Mesendoderm (in vitro differentiated cells): ENCODE results near the gene BGN.

ENCODE experiments used
- DNase-seq: peaks from one replicate; pipeline ENCODE4 v3.0.0; 2013
- H2AK5ac ChIP-seq: 2 replicates; pipeline ENCODE4 v1.6.1; 2013; ENCODE audit warnings: low read length, inconsistent platforms
- H2BK120ac ChIP-seq: 2 replicates; pipeline ENCODE4 v1.6.1; 2013; ENCODE audit warnings: low read depth, mild to moderate bottlenecking, low read length, moderate library complexity, mixed read lengths
- H2BK15ac ChIP-seq: replicated peaks from 2 replicates; pipeline ENCODE4 v1.6.1; 2013; ENCODE audit warnings: low read depth, mild to moderate bottlenecking, moderate library complexity
- H2BK5ac ChIP-seq: 2 replicates; pipeline ENCODE4 v1.6.1; 2013; ENCODE audit warnings: low read length, inconsistent platforms
- H3K18ac ChIP-seq: 2 replicates; pipeline ENCODE4 v1.6.1; 2013; ENCODE audit warnings: mild to moderate bottlenecking, low read length, mixed read lengths
- H3K23ac ChIP-seq: one replicate; pipeline ENCODE4 v1.6.1; 2013; ENCODE audit warnings: low read length
- H3K27ac ChIP-seq: 2 replicates; pipeline ENCODE4 v1.5.1; 2013; ENCODE audit warnings: low read depth, mild to moderate bottlenecking, inconsistent platforms, low read length, moderate library complexity
- H3K27me3 ChIP-seq: 2 replicates; pipeline ENCODE4 v1.6.1; 2013; ENCODE audit warnings: low read length, control low read depth, mild to moderate bottlenecking, inconsistent platforms; ENCODE audit not compliant: insufficient read depth, poor library complexity
- H3K36me3 ChIP-seq: 2 replicates; pipeline ENCODE4 v1.6.1; 2013; ENCODE audit warnings: low read length, inconsistent platforms; ENCODE audit not compliant: control insufficient read depth, insufficient read depth
- H3K4ac ChIP-seq: one replicate; pipeline ENCODE4 v1.6.1; 2013; ENCODE audit warnings: low read depth, mild to moderate bottlenecking, low read length, moderate library complexity
- H3K4me1 ChIP-seq: 2 replicates; pipeline ENCODE4 v1.6.1; 2013; ENCODE audit warnings: low read depth, low read length, inconsistent platforms; ENCODE audit not compliant: control insufficient read depth
- H3K4me2 ChIP-seq: 2 replicates; pipeline ENCODE4 v1.6.1; 2013; ENCODE audit warnings: low read length
- H3K4me3 ChIP-seq: 2 replicates; pipeline ENCODE4 v1.5.1; 2013; ENCODE audit warnings: mild to moderate bottlenecking, low read length
- H3K56ac ChIP-seq: one replicate; pipeline ENCODE4 v1.6.1; 2013; ENCODE audit warnings: low read length
- H3K79me1 ChIP-seq: 2 replicates; pipeline ENCODE4 v1.6.1; 2013; ENCODE audit warnings: low read length, inconsistent platforms
- H3K79me2 ChIP-seq: 2 replicates; pipeline ENCODE4 v1.6.1; 2013; ENCODE audit warnings: mild to moderate bottlenecking, low read length; ENCODE audit not compliant: control insufficient read depth, insufficient read depth
- H3K9ac ChIP-seq: 2 replicates; pipeline ENCODE4 v1.6.1; 2013; ENCODE audit warnings: low read length, inconsistent platforms
- H4K5ac ChIP-seq: one replicate; pipeline ENCODE4 v1.6.1; 2013; ENCODE audit warnings: low read length
- H4K8ac ChIP-seq: one replicate; pipeline ENCODE4 v1.6.1; 2013; ENCODE audit warnings: low read depth, mild to moderate bottlenecking, control low read depth, low read length, moderate library complexity
- WGBS: extraction: QIAGEN DNeasy Blood & Tissue Kit; methylation state at CpG from one replicate; pipeline ENCODE4 v1.1.7; 2013; ENCODE audit warnings: low lambda C conversion rate, missing lambda C conversion rate; ENCODE audit not compliant: insufficient coverage; ENCODE audit errors: extremely low coverage; 5-methylcytosine and 5-hydroxymethylcytosine counted together

The BGN gene

GRCh38 chrX:153511784-153512500 is 17.2 kb downstream of the BGN start:
- WGBS = no CpG with 5 or more reads among the region's 17 CpGs
- no peak overlapping the region for H3K27ac ChIP-seq
- no peak overlapping the region for H3K4me3 ChIP-seq
- H2BK120ac ChIP-seq = no peak overlapping the region
- H3K4me2 ChIP-seq = no peak overlapping the region
- no peak overlapping the region for H4K8ac ChIP-seq
- H3K4me1 ChIP-seq = no peaks in the 10 kb centered on the region
- no peak overlapping the region for H2AK5ac ChIP-seq
- H3K27me3 ChIP-seq = no peaks in the 10 kb centered on the region
- no peak overlapping the region for H3K56ac ChIP-seq
- no peak overlapping the region for H3K9ac ChIP-seq
- no peaks in the 10 kb centered on the region for H3K79me2 ChIP-seq
- DNase-seq = no peak
- H3K79me1 ChIP-seq = no peaks in the 10 kb centered on the region
- no peaks in the 10 kb centered on the region for H3K36me3 ChIP-seq
- H3K18ac ChIP-seq = no peak overlapping the region
- H2BK5ac ChIP-seq = no peak overlapping the region
- no peak overlapping the region for H3K23ac ChIP-seq
- H4K5ac ChIP-seq = no peak overlapping the region
- no peak overlapping the region for H3K4ac ChIP-seq
- H2BK15ac ChIP-seq = no peak overlapping the region

- DNase-seq = no peak
- H3K79me2 ChIP-seq = no peaks in the 10 kb centered on the region
- WGBS = 100% methylated on average over 1 of the region's 3 CpGs
- H3K18ac ChIP-seq = no peak overlapping the region
- no peak overlapping the region for H4K8ac ChIP-seq
- no peak overlapping the region for H2BK120ac ChIP-seq
- H3K4me2 ChIP-seq = no peak overlapping the region
- no peaks in the 10 kb centered on the region for H3K79me1 ChIP-seq
- no peak overlapping the region for H3K56ac ChIP-seq
- H3K9ac ChIP-seq = no peak overlapping the region
- H3K23ac ChIP-seq = no peak overlapping the region
- no peak overlapping the region for H4K5ac ChIP-seq
- H3K27ac ChIP-seq = no peak overlapping the region
- no peaks in the 10 kb centered on the region for H3K36me3 ChIP-seq
- H3K4me1 ChIP-seq = no peaks in the 10 kb centered on the region
- H3K4me3 ChIP-seq = no peak overlapping the region
- no peak overlapping the region for H2AK5ac ChIP-seq
- no peaks in the 10 kb centered on the region for H3K27me3 ChIP-seq
- no peak overlapping the region for H2BK5ac ChIP-seq
- no peak overlapping the region for H3K4ac ChIP-seq
- H2BK15ac ChIP-seq = no peak overlapping the region
Measured at GRCh38 chrX:153512501-153512893, 17.7 kb downstream of the BGN start.

DNA sequence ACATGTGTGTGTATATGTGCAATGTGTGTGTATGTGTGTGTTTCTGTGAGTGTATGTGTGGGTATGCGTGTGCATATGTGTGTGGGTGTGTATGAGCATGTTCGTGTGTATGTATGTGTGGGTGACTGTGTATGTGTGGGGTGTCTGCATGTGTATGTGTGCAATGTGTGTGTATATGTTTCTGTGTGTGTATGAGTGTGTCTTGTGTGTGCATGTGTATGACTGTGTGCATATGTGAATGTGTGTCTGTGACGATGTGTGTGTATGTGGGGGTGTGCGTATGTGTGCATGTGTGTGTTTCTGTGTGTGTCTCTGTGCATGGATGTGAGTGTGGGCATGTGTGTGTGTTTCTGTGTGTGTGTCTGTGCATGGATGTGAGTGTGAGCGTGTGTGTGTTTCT is 18.5 kb downstream of the BGN start:
- WGBS = no CpG with 5 or more reads among the region's 5 CpGs
- no peak overlapping the region for H4K5ac ChIP-seq
- H3K4me1 ChIP-seq = no peaks in the 10 kb centered on the region
- H3K36me3 ChIP-seq = no peaks in the 10 kb centered on the region
- H2BK5ac ChIP-seq = no peak overlapping the region
- no peak overlapping the region for H4K8ac ChIP-seq
- H2BK120ac ChIP-seq = no peak overlapping the region
- DNase-seq = no peak
- no peak overlapping the region for H3K18ac ChIP-seq
- no peaks in the 10 kb centered on the region for H3K79me2 ChIP-seq
- no peak overlapping the region for H3K27ac ChIP-seq
- H3K9ac ChIP-seq = no peak overlapping the region
- peaks cover 5% of the 10 kb centered on the region for H3K27me3 ChIP-seq
- no peak overlapping the region for H3K23ac ChIP-seq
- no peak overlapping the region for H2AK5ac ChIP-seq
- no peaks in the 10 kb centered on the region for H3K79me1 ChIP-seq
- no peak overlapping the region for H3K56ac ChIP-seq
- no peak overlapping the region for H3K4me3 ChIP-seq
- no peak overlapping the region for H3K4ac ChIP-seq
- H3K4me2 ChIP-seq = no peak overlapping the region
- no peak overlapping the region for H2BK15ac ChIP-seq

DNA sequence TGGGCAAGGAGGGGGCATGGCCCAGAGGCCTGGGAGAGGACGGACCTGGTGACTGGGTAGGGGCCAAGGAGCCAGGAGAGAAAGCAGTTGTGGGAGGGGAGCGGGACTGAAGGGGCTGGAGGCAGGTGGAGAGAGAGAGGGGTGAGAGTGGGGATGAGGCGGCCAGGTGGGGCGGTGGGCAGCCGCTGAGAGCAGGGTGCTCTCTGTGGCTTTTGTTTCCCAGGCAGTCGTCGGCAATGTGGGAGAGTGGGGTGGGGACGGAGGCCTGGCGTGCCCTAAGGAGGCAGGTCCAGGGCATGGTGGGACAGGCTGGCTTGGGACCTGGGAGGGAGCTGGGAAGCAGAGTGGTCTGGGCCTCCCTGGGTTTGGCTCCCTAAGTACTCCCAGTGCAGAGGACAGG is 19.5 kb downstream of the BGN start:
- no peak overlapping the region for H3K18ac ChIP-seq
- no peak overlapping the region for H2BK5ac ChIP-seq
- H2AK5ac ChIP-seq = no peak overlapping the region
- no peak overlapping the region for H2BK15ac ChIP-seq
- no peaks in the 10 kb centered on the region for H3K4me1 ChIP-seq
- DNase-seq = no peak
- H3K9ac ChIP-seq = no peak overlapping the region
- H3K79me1 ChIP-seq = no peaks in the 10 kb centered on the region
- no peak overlapping the region for H3K4me2 ChIP-seq
- H3K4ac ChIP-seq = no peak overlapping the region
- H3K27me3 ChIP-seq = peaks cover 8% of the 10 kb centered on the region
- H4K5ac ChIP-seq = no peak overlapping the region
- no peak overlapping the region for H2BK120ac ChIP-seq
- no peak overlapping the region for H3K23ac ChIP-seq
- no CpG with 5 or more reads among the region's 9 CpGs for WGBS
- H3K4me3 ChIP-seq = no peak overlapping the region
- H3K56ac ChIP-seq = no peak overlapping the region
- H4K8ac ChIP-seq = no peak overlapping the region
- no peaks in the 10 kb centered on the region for H3K36me3 ChIP-seq
- H3K27ac ChIP-seq = no peak overlapping the region
- H3K79me2 ChIP-seq = no peaks in the 10 kb centered on the region

- Histone ChIP-seq H2BK15ac (no peak overlapping the region), H3K4me3 (no peak overlapping the region), H2BK120ac (no peak overlapping the region), H3K79me1 (no peaks in the 10 kb centered on the region), H3K27ac (no peak overlapping the region), H3K79me2 (no peaks in the 10 kb centered on the region), H2AK5ac (no peak overlapping the region), H3K4me1 (no peaks in the 10 kb centered on the region), H3K56ac (no peak overlapping the region), H3K4ac (no peak overlapping the region), H3K36me3 (no peaks in the 10 kb centered on the region), H3K27me3 (peaks cover 8% of the 10 kb centered on the region), H3K18ac (no peak overlapping the region), H4K8ac (no peak overlapping the region), H3K9ac (no peak overlapping the region), H3K4me2 (no peak overlapping the region), H2BK5ac (no peak overlapping the region), H4K5ac (no peak overlapping the region), H3K23ac (no peak overlapping the region)
- no peak for DNase-seq
- no CpG with 5 or more reads among the region's 8 CpGs for WGBS
Measured at GRCh38 chrX:153515435-153515834, 20.7 kb downstream of the BGN start.

- H3K4ac ChIP-seq = no peak overlapping the region
- DNase-seq = no peak
- no peak overlapping the region for H3K27ac ChIP-seq
- peaks cover 8% of the 10 kb centered on the region for H3K27me3 ChIP-seq
- no peaks in the 10 kb centered on the region for H3K79me2 ChIP-seq
- H2BK5ac ChIP-seq = no peak overlapping the region
- no peak overlapping the region for H3K23ac ChIP-seq
- H3K36me3 ChIP-seq = no peaks in the 10 kb centered on the region
- no CpG with 5 or more reads among the region's 9 CpGs for WGBS
- H3K4me2 ChIP-seq = no peak overlapping the region
- H3K79me1 ChIP-seq = no peaks in the 10 kb centered on the region
- no peak overlapping the region for H3K4me3 ChIP-seq
- H3K56ac ChIP-seq = no peak overlapping the region
- H2BK15ac ChIP-seq = no peak overlapping the region
- H3K9ac ChIP-seq = no peak overlapping the region
- H3K4me1 ChIP-seq = no peaks in the 10 kb centered on the region
- no peak overlapping the region for H2AK5ac ChIP-seq
- H4K8ac ChIP-seq = no peak overlapping the region
- H3K18ac ChIP-seq = no peak overlapping the region
- H4K5ac ChIP-seq = no peak overlapping the region
- H2BK120ac ChIP-seq = no peak overlapping the region
Measured at GRCh38 chrX:153516073-153516472, 21.3 kb downstream of the BGN start.
